B cell (primary cell): Measurements from ENCODE around the gene CEP131. TPM values are rescaled to one million over a fixed set of nuclear protein-coding genes. Genes with fewer than 3 reads are reported as not detected.

Experiments used
- ATAC-seq: fragments of 200-7000 bp; cut with Tn5 transposase; one replicate; pipeline ENCODE4 v1.10.0; 2021; ENCODE audit warnings: low read depth, mild to moderate bottlenecking, moderate number of reproducible peaks, moderate library complexity
- CTCF ChIA-PET: fragments of 350-600 bp; sonication (Branson Sonifier 250); formaldehyde crosslinking; loops from one replicate; lab custom pipeline; 2021; ENCODE audit warnings: antibody characterized with exemption, inconsistent platforms; lab: Charles Lee
- POLR2A ChIA-PET: fragments of 350-600 bp; sonication (Branson Sonifier 250); formaldehyde crosslinking; loops from one replicate; lab custom pipeline; 2021; ENCODE audit warnings: antibody characterized with exemption; lab: Charles Lee
- DNase-seq: peaks from one replicate; pipeline ENCODE4 v3.0.0; 2013
- H2AFZ ChIP-seq: 2 replicates; pipeline ENCODE4 v1.6.1; 2012; ENCODE audit warnings: mild to moderate bottlenecking, low read depth, low read length; ENCODE audit not compliant: insufficient read depth, poor library complexity, severe bottlenecking
- H3K27ac ChIP-seq, 2 donors: 1 replicate in 1 of 2; 2 replicates in 1 of 2; pipeline ENCODE4 v1.5.1; 2012 to 2013; ENCODE audit warnings: low read length in 2 of 2, mild to moderate bottlenecking in 2 of 2, moderate library complexity in 1 of 2
- H3K27me3 ChIP-seq, 4 experiments: fragments of 200-600 bp in 1 of 4; sonication (generic) in 1 of 4; replicated peaks in 1 of 4; 1 replicate in 2 of 4; 2 replicates in 2 of 4; pipeline versions ENCODE4 v1.6.1 to v1.7.0; 2013 to 2016; ENCODE audit warnings: low read length in 3 of 4, mild to moderate bottlenecking in 2 of 4, mixed read lengths in 1 of 4, moderate library complexity in 1 of 4; ENCODE audit not compliant: insufficient read depth in 4 of 4, control insufficient read depth in 3 of 4; ENCODE audit errors: control extremely low read depth in 1 of 4
- H3K36me3 ChIP-seq, 2 experiments: replicated peaks in 1 of 2; 1 replicate in 1 of 2; 2 replicates in 1 of 2; pipeline versions ENCODE4 v1.6.1 to v1.7.1; 2013; ENCODE audit warnings: low read length in 1 of 2; ENCODE audit not compliant: insufficient read depth in 2 of 2, control insufficient read depth in 1 of 2; ENCODE audit errors: control extremely low read depth in 1 of 2, extremely low read depth in 1 of 2
- H3K4me1 ChIP-seq, 2 donors: fragments of 200-600 bp in 1 of 2; sonication (generic) in 1 of 2; 1 replicate in 1 of 2; 2 replicates in 1 of 2; pipeline versions ENCODE4 v1.5.1 to v1.6.1; 2013 to 2017; ENCODE audit warnings: low read length in 2 of 2; ENCODE audit not compliant: control insufficient read depth in 2 of 2, insufficient read depth in 2 of 2
- H3K4me2 ChIP-seq: replicated peaks from 2 replicates; pipeline ENCODE3; 2012; ENCODE audit warnings: mild to moderate bottlenecking, low read depth, low read length; ENCODE audit not compliant: poor library complexity, severe bottlenecking
- H3K4me3 ChIP-seq, 5 experiments: fragments of 200-600 bp in 1 of 5; sonication (generic) in 1 of 5; 1 replicate in 3 of 5; 2 replicates in 2 of 5; pipeline versions ENCODE4 v1.5.1 to v1.7.0; 2011 to 2016; ENCODE audit warnings: low read length in 4 of 5, mild to moderate bottlenecking in 4 of 5, low read depth in 2 of 5, control low read depth in 1 of 5, moderate library complexity in 1 of 5; ENCODE audit not compliant: insufficient read depth in 1 of 5; ENCODE audit errors: control extremely low read depth in 1 of 5, extremely low read depth in 1 of 5
- H3K79me2 ChIP-seq: fragments of 200-600 bp; sonication (generic); one replicate; pipeline ENCODE4 v1.6.0; 2016; ENCODE audit warnings: low read length; ENCODE audit not compliant: control insufficient read depth, insufficient read depth
- H3K9ac ChIP-seq: fragments of 200-600 bp; sonication (generic); 2 replicates; pipeline ENCODE4 v1.6.1; 2017; ENCODE audit warnings: mild to moderate bottlenecking, low read length, moderate library complexity
- H3K9me3 ChIP-seq, 3 donors: one replicate each; pipeline versions ENCODE4 v1.6.1 to v1.7.1; 2013; ENCODE audit warnings: low read length in 2 of 3; ENCODE audit not compliant: control insufficient read depth in 2 of 3, insufficient read depth in 1 of 3; ENCODE audit errors: control extremely low read depth in 1 of 3
- H4K20me1 ChIP-seq: 2 replicates; pipeline ENCODE4 v1.6.0; 2012; ENCODE audit warnings: mild to moderate bottlenecking, low read length; ENCODE audit not compliant: insufficient read depth, control insufficient read depth, poor library complexity, severe bottlenecking
- H3K27ac Mint-ChIP-seq: one replicate; pipeline ENCODE4 v1.8.0; 2021; ENCODE audit warnings: mixed read lengths
- H3K27me3 Mint-ChIP-seq: one replicate; pipeline ENCODE4 v1.8.0; 2021; ENCODE audit warnings: mixed read lengths
- H3K4me1 Mint-ChIP-seq: one replicate; pipeline ENCODE4 v1.8.0; 2021; ENCODE audit warnings: mixed read lengths
- H3K4me3 Mint-ChIP-seq: one replicate; pipeline ENCODE4 v1.8.0; 2021; ENCODE audit warnings: mixed read lengths
- H3K9me3 Mint-ChIP-seq: one replicate; pipeline ENCODE4 v1.8.0; 2022; ENCODE audit warnings: mixed read lengths; ENCODE audit not compliant: insufficient read depth
- EZH2 ChIP-seq: IDR thresholded peaks from 2 replicates; pipeline ENCODE4 v1.6.1; 2012; ENCODE audit warnings: borderline replicate concordance, low read depth, mild to moderate bottlenecking, moderate library complexity, low read length; ENCODE audit not compliant: insufficient read depth, poor library complexity, severe bottlenecking
- WGBS: methylation state at CpG from one replicate; pipeline ENCODE4 v1.1.5; 2013; ENCODE audit warnings: missing lambda C conversion rate; ENCODE audit not compliant: insufficient coverage; 5-methylcytosine and 5-hydroxymethylcytosine counted together
- intact Hi-C: fragments of 100-400 bp; cut with micrococcal nuclease; formaldehyde crosslinking; loops from one replicate; pipeline ENCODE4 v1.10.0; 2022
- polyA plus RNA-seq: library from polyadenylated mRNA; depleted of rRNA; stranded (reverse); fragments of >200 nt; gene quantifications from 2 replicates; pipeline ENCODE4 v1.2.3, GENCODE V29; 2012
- total RNA-seq, 2 donors: library from RNA; stranded (reverse); fragments of 120-200 nt in 1 of 2; gene quantifications; 1 replicate in 1 of 2; 2 replicates in 1 of 2; pipeline versions ENCODE4 v1.2.3 to v1.2.4, GENCODE V29; 2013 to 2022
- TF ChIP-seq, protein P1 (sequence below): fragments of 200-600 bp; IDR thresholded peaks from one replicate; pipeline ENCODE4 v1.8.0; 2022; ENCODE audit warnings: antibody characterized with exemption, mild to moderate bottlenecking

CEP131 gene
- total and polyA plus RNA-seq, 2 donors (not counting 1 experiment from before 2014, with no cell fraction given) = 18.8 to 25.5 TPM

DNA sequence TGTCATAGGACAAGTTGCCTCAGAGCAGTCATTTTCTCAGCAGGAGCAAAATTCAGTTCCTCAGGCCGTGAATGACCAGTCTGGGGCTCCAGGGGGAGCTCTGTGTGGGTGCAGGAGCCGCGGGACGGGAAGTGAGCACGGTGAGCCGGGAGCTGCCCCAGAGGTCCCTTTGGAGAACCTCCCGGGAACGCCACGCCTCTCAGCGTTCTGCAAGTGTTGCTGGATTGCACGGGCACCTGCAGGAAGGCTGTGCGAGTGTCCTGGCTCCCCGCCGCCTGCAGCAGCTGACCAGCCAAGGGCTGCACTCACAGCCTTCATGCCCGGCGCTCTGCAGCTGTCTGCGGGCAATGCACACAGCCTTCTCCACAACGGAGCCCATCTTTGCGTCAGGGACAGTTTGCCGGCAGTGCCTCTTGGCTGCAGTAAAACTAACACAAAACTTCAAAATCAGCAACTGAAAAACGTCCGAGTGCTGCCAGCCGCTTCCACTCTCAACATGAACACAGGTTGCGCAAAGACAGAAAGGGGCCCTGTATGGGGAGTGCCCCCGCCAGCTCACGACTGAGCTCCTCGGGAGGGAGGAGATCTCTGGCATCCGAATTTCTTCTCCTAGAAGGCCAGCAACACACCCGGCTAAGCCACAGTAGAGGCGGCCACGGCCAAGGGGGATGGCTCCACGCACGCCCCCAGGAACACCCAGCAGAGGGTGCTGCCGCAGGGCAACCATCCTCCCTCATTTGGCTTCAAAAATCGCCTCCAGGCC is 32.4 kb upstream of the CEP131 start:
- H3K27me3 Mint-ChIP-seq = no peaks in the 10 kb centered on the region
- no peak overlapping the region for H3K27ac ChIP-seq
- no peak overlapping the region for H3K4me2 ChIP-seq
- H2AFZ ChIP-seq = no peak overlapping the region
- intact Hi-C loops = loop anchor here (5.0 to 10.0 kb wide), 2 partner anchors 260 to 297 kb away; partner anchors contain the start of genes ACTG1 and FAAP100
- H3K27me3 ChIP-seq = no peaks in the 10 kb centered on the region
- ChIA-PET CTCF (interaction anchor here (2.6 to 4.2 kb wide), 2 partner anchors 229 to 345 kb away, joined by 33 to 44 read pairs; no protein-coding TSS in a partner anchor), POLR2A (no interaction called here)
- H3K4me1 Mint-ChIP-seq = peaks cover 11% of the 10 kb centered on the region
- no peak overlapping the region for H3K9ac ChIP-seq
- H3K36me3 ChIP-seq = peaks cover 0 to 60% of the 10 kb centered on the region in 2 experiments
- DNase-seq = no peak
- no peak for TF ChIP-seq EZH2
- TF ChIP-seq, protein P1, sequence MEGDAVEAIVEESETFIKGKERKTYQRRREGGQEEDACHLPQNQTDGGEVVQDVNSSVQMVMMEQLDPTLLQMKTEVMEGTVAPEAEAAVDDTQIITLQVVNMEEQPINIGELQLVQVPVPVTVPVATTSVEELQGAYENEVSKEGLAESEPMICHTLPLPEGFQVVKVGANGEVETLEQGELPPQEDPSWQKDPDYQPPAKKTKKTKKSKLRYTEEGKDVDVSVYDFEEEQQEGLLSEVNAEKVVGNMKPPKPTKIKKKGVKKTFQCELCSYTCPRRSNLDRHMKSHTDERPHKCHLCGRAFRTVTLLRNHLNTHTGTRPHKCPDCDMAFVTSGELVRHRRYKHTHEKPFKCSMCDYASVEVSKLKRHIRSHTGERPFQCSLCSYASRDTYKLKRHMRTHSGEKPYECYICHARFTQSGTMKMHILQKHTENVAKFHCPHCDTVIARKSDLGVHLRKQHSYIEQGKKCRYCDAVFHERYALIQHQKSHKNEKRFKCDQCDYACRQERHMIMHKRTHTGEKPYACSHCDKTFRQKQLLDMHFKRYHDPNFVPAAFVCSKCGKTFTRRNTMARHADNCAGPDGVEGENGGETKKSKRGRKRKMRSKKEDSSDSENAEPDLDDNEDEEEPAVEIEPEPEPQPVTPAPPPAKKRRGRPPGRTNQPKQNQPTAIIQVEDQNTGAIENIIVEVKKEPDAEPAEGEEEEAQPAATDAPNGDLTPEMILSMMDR = no peak
- no peaks in the 10 kb centered on the region for H3K9me3 ChIP-seq
- no peak for ATAC-seq
- WGBS = 87% methylated on average over 35 of the region's 35 CpGs
- H3K79me2 ChIP-seq = peaks cover 20% of the 10 kb centered on the region
- peaks cover 89% of the 10 kb centered on the region for H4K20me1 ChIP-seq
- no peaks in the 10 kb centered on the region for H3K9me3 Mint-ChIP-seq
- peaks cover 0 to 14% of the 10 kb centered on the region in 2 donors for H3K4me1 ChIP-seq
- H3K27ac Mint-ChIP-seq = no peak overlapping the region
- H3K4me3 Mint-ChIP-seq = no peak overlapping the region
- H3K4me3 ChIP-seq = no peak overlapping the region
